BLaER1 treated with 17β-estradiol and CSF1 and Interleukin-3, amounts not matched to agents 10 nM and 100 nM (cell line): ENCODE results near the gene LGI4.

Source experiments
- H3K27ac ChIP-seq, 11 experiments: shearing (Covaris generic); formaldehyde crosslinking; 2 replicates each; pipeline ENCODE4 v1.8.1; 2022
- H3K27me3 ChIP-seq, 11 experiments: shearing (Covaris generic); formaldehyde crosslinking; 2 replicates each; pipeline ENCODE4 v1.8.1; 2022
- H3K36me3 ChIP-seq, 11 experiments: shearing (Covaris generic); formaldehyde crosslinking; 2 replicates each; pipeline ENCODE4 v1.8.1; 2022
- H3K4me1 ChIP-seq, 10 experiments: shearing (Covaris generic); formaldehyde crosslinking; 2 replicates each; pipeline ENCODE4 v1.8.1; 2022
- H3K4me2 ChIP-seq, 11 experiments: shearing (Covaris generic); formaldehyde crosslinking; 2 replicates each; pipeline ENCODE4 v1.8.1; 2022
- H3K4me3 ChIP-seq, 10 experiments: shearing (Covaris generic); formaldehyde crosslinking; 2 replicates each; pipeline ENCODE4 v1.8.1; 2022
- H3K9ac ChIP-seq, 11 experiments: shearing (Covaris generic); formaldehyde crosslinking; 2 replicates each; pipeline ENCODE4 v1.8.1; 2022
- H3K9me3 ChIP-seq, 11 experiments: shearing (Covaris generic); formaldehyde crosslinking; replicated peaks in 1 of 11; 2 replicates each; pipeline ENCODE4 v1.8.1; 2022
- H4K20me1 ChIP-seq, 11 experiments: shearing (Covaris generic); formaldehyde crosslinking; 2 replicates each; pipeline ENCODE4 v1.8.1; 2022
- Cebpa-rat ChIP-seq, 11 experiments: shearing (Covaris generic); IDR thresholded peaks; 2 replicates each; pipeline ENCODE4 v1.8.1; 2022

Gene LGI4

DNA sequence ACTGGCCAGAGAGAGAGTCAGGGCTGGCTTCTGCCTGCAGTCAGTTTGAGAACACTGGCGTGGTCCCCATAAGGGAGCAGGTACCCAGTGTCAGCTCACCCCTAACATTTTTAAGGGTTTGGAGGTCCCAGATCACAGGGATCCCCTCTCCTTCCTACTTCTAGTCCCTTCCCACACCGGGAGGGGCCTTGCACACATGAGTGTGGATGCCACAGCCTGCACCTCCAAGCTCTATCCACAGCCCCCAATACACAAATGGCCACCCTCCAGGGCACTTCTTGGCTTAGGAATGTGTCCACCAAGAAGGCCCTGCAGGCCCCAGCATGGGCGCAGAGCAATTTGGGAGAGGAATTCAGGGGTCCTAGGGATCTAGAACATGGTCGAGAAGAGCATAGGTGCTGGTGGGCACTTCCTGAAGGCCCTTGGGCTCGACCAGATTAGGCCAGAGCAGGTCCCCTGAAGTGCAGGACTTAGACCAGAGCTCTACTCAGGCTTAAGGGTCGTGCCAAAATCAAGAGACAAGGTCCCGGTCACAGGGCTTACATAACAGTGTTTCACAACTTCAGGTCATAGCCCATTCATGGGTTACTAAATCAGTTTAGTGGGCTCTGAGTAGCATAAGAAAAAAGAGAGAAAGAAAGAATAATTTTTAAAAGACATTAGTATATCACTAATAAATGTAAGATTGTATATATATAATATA is 35.7 kb upstream of the LGI4 start:
- Histone ChIP-seq H4K20me1 (peaks cover 0 to 37% (median 10%) of the 10 kb centered on the region in 11 experiments; a peak in 10 of 22 replicates), H3K27ac (no peak overlapping the region), H3K36me3 (peaks cover 58 to 74% (median 72%) of the 10 kb centered on the region in 11 experiments), H3K27me3 (no peaks in the 10 kb centered on the region), H3K4me1 (peaks cover 9 to 33% (median 16%) of the 10 kb centered on the region in 10 experiments; a peak in 16 of 20 replicates), H3K4me3 (no peak overlapping the region), H3K9me3 (peaks cover 11 to 28% (median 19%) of the 10 kb centered on the region in 11 experiments), H3K9ac (no peak overlapping the region), H3K4me2 (no peak overlapping the region)
- no peak for TF ChIP-seq Cebpa-rat (IDR thresholded peaks at IDR 0.05)

DNA sequence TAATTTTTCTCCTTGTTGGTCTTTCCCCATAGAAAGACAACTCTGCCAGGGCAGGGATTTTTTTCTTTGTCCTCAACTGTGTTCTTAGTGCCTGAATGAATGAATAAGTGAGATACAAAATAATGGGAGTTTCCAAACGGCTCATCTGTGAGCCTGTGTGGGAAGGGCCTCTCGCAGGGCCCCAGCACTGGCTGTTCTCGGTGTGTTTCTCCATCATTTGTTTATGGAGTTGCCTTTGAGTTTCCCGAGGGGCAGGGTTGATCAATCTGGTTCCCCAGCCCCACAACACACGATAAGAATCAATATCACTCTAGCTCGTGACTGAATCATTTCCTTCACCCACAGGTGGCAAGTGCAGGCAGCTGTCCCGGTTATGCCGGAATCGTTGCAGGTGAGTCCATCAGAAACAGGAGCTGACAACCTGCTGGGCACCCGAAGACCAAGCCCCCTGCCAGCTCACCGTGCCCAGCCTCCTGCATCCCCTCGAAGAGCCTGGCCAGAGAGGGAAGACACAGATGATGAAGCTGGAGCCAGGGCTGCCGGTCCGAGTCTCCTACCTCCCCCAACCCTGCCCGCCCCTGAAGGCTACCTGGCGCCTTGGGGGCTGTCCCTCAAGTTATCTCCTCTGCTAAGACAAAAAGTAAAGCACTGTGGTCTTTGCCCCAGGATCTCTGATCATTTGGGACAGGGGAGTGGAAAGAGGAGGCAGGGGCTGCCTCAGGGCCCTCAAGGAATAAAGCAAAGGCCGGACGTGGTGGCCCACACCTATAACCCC is 34.5 kb upstream of the LGI4 start:
- no peak overlapping the region for H3K4me3 ChIP-seq
- peaks cover 69 to 85% (median 83%) of the 10 kb centered on the region in 11 experiments for H3K36me3 ChIP-seq
- no peaks in the 10 kb centered on the region for H3K27me3 ChIP-seq
- H3K9ac ChIP-seq = no peak overlapping the region
- H3K9me3 ChIP-seq = peaks cover 22 to 39% (median 30%) of the 10 kb centered on the region in 11 experiments
- H3K27ac ChIP-seq = no peak overlapping the region
- TF ChIP-seq Cebpa-rat (IDR thresholded peaks at IDR 0.05) = no peak
- peaks cover 0 to 40% (median 10%) of the 10 kb centered on the region in 11 experiments; a peak in 10 of 22 replicates for H4K20me1 ChIP-seq
- H3K4me2 ChIP-seq = no peak overlapping the region
- H3K4me1 ChIP-seq = peaks cover 9 to 32% (median 15%) of the 10 kb centered on the region in 10 experiments; a peak in 16 of 20 replicates

- peak overlapping the region in 1 of 11 experiments; percentile 79; a peak in 2 of 22 replicates for H3K4me2 ChIP-seq
- peaks cover 34 to 51% (median 42%) of the 10 kb centered on the region in 11 experiments for H3K9me3 ChIP-seq
- H4K20me1 ChIP-seq = peaks cover 0 to 48% (median 10%) of the 10 kb centered on the region in 11 experiments; a peak in 10 of 22 replicates
- no peaks in the 10 kb centered on the region for H3K27me3 ChIP-seq
- no peak overlapping the region for H3K27ac ChIP-seq
- H3K9ac ChIP-seq = no peak overlapping the region
- H3K4me3 ChIP-seq = no peak overlapping the region
- H3K36me3 ChIP-seq = peaks cover 81 to 97% (median 95%) of the 10 kb centered on the region in 11 experiments
- no peak for TF ChIP-seq Cebpa-rat (IDR thresholded peaks at IDR 0.05)
- peaks cover 9 to 32% (median 15%) of the 10 kb centered on the region in 10 experiments; a peak in 16 of 20 replicates for H3K4me1 ChIP-seq
Observed at GRCh38 chr19:35168196-35168595, 33.3 kb upstream of the LGI4 start.

GRCh38 chr19:35167251-35168119 is 32.6 kb upstream of the LGI4 start:
- Histone ChIP-seq H3K36me3 (peaks cover 84 to 97% (median 97%) of the 10 kb centered on the region in 11 experiments), H3K27ac (peak overlapping the region in 5 of 11 experiments; percentile 9 to 38 (median 14); a peak in 4 of 22 replicates), H3K27me3 (no peaks in the 10 kb centered on the region), H3K4me3 (no peak overlapping the region), H3K9ac (peak overlapping the region in 6 of 11 experiments; percentile 7 to 42 (median 18); a peak in 4 of 22 replicates), H3K9me3 (peaks cover 40 to 54% (median 46%) of the 10 kb centered on the region in 11 experiments), H3K4me2 (peak overlapping the region in 9 of 11 experiments; percentile 2 to 79 (median 32); a peak in 11 of 22 replicates), H3K4me1 (peaks cover 9 to 32% (median 15%) of the 10 kb centered on the region in 10 experiments; a peak in 16 of 20 replicates), H4K20me1 (peaks cover 0 to 50% (median 10%) of the 10 kb centered on the region in 11 experiments; a peak in 11 of 22 replicates)
- TF ChIP-seq Cebpa-rat (IDR thresholded peaks at IDR 0.05) = no peak

DNA sequence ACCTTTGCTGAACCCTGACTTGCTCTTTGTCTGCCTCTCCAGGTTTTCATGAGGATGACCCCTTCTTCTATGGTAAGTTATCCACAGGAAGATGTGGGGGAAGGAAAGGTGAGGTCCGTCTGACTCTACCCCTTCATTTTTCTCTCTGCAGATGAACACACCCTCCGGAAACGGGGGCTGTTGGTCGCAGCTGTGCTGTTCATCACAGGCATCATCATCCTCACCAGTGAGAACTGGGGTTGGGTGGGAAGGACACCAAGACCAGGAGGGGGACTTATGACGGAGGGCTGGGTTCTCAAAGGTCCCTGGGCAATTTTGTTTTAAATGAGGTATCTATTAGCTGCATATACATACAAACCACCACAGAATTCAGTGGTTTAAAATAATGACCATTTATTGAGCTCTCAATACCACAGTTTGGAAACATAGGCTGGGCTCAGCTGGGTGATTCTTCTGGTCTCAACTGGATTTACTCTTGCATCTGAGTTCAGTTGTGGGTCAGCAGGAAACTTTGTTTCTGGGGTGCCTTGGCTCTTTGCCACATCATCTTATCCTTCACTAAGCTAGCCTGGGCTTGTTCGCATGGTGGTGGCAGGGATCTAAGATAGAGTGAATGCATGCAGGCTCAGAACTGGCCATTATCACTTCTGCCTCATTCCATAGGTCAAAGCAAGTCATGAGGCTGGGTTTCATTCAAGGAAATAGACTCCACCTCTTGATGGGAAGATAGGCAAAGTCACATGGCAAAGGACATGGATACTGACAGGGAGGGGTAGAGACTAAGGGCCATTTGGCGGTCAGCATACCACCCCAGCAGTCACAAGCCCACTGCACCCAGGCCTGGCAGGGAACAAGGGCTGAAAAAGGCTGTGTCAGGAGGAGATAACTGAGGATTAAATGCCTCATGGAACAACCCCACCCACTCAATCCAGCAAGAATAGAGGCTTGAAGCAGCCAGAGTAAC is 31.5 kb upstream of the LGI4 start:
- Histone ChIP-seq H4K20me1 (peaks cover 0 to 50% (median 13%) of the 10 kb centered on the region in 11 experiments; a peak in 11 of 22 replicates), H3K9ac (peak overlapping the region in 2 of 11 experiments; percentile 15 to 42; a peak in 2 of 22 replicates), H3K4me1 (peaks cover 11 to 32% (median 17%) of the 10 kb centered on the region in 10 experiments; a peak in 19 of 20 replicates), H3K27ac (no peak overlapping the region; a peak in 1 of 22 replicates), H3K36me3 (peaks cover 87 to 97% (median 97%) of the 10 kb centered on the region in 11 experiments), H3K27me3 (no peaks in the 10 kb centered on the region), H3K4me2 (peak overlapping the region in 9 of 11 experiments; percentile 2 to 79 (median 32); a peak in 11 of 22 replicates), H3K4me3 (peak overlapping the region in 1 of 10 experiments; percentile 26; a peak in 1 of 20 replicates), H3K9me3 (peaks cover 50 to 57% (median 53%) of the 10 kb centered on the region in 11 experiments)
- TF ChIP-seq Cebpa-rat (IDR thresholded peaks at IDR 0.05) = no peak

GRCh38 chr19:35165200-35166058 is 30.6 kb upstream of the LGI4 start:
- Histone ChIP-seq H3K4me2 (peak overlapping the region in 1 of 11 experiments; percentile 32; a peak in 1 of 22 replicates), H3K27ac (no peak overlapping the region), H4K20me1 (peaks cover 2 to 47% (median 14%) of the 10 kb centered on the region in 11 experiments; a peak in 16 of 22 replicates), H3K4me3 (peak overlapping the region in 1 of 10 experiments; percentile 26; a peak in 1 of 20 replicates), H3K36me3 (peaks cover 93 to 100% (median 100%) of the 10 kb centered on the region in 11 experiments), H3K4me1 (peaks cover 17 to 33% (median 23%) of the 10 kb centered on the region in 10 experiments), H3K9ac (no peak overlapping the region), H3K27me3 (no peaks in the 10 kb centered on the region), H3K9me3 (peaks cover 50 to 64% (median 58%) of the 10 kb centered on the region in 11 experiments)
- no peak for TF ChIP-seq Cebpa-rat (IDR thresholded peaks at IDR 0.05)
